Stomach (tissue), 9 donors: ENCODE results near the gene BOLA1. TPM values are rescaled to one million over a fixed set of nuclear protein-coding genes. Genes with fewer than 3 reads are reported as not detected.

Source experiments
- DNase-seq, 2 donors: peaks; one replicate each; pipeline versions ENCODE4 v3.0.0 to v3.0.0-alpha.2; 2013 to 2019
- H3K27ac ChIP-seq, 5 donors: fragments of 200-600 bp in 4 of 5; sonication (generic) in 4 of 5; one replicate each; pipeline ENCODE4 v1.5.1; 2013 to 2019; ENCODE audit warnings: mild to moderate bottlenecking in 1 of 5, moderate library complexity in 1 of 5
- H3K27me3 ChIP-seq, 3 donors: fragments of 200-600 bp; sonication (generic); one replicate each; pipeline ENCODE4 v1.5.1; 2017 to 2019; ENCODE audit warnings: mixed run types in 1 of 3
- H3K36me3 ChIP-seq, 4 donors: fragments of 200-600 bp; sonication (generic); 1 replicate in 3 of 4; 2 replicates in 1 of 4; pipeline ENCODE4 v1.5.1; 2016 to 2019
- H3K4me1 ChIP-seq, 4 donors: fragments of 200-600 bp; sonication (generic); one replicate each; pipeline ENCODE4 v1.5.1; 2016 to 2019
- H3K4me3 ChIP-seq, 4 donors: fragments of 200-600 bp; sonication (generic) in 3 of 4; one replicate each; pipeline ENCODE4 v1.5.1; 2016 to 2019; ENCODE audit warnings: mild to moderate bottlenecking in 1 of 4
- H3K9me3 ChIP-seq, 4 donors: fragments of 200-600 bp; sonication (generic); one replicate each; pipeline ENCODE4 v1.5.1; 2016 to 2019
- EP300 ChIP-seq: sonication (generic); formaldehyde crosslinking; IDR thresholded peaks from one replicate; pipeline ENCODE4 v1.6.1; 2017; ENCODE audit warnings: antibody characterized with exemption
- POLR2A ChIP-seq, 4 donors: fragments of 450-650 bp; IDR thresholded peaks; one replicate each; pipeline ENCODE4 v1.6.1; 2016; ENCODE audit warnings: antibody characterized with exemption in 4 of 4, control low read depth in 2 of 4, mild to moderate bottlenecking in 1 of 4, moderate library complexity in 1 of 4
- POLR2AphosphoS5 ChIP-seq, 3 donors: sonication (generic); formaldehyde crosslinking; IDR thresholded peaks; one replicate each; pipeline ENCODE4 v1.6.1; 2016; ENCODE audit warnings: antibody characterized with exemption in 3 of 3
- WGBS, 5 donors: extraction: QIAGEN DNeasy Blood & Tissue Kit in 3 of 5; methylation state at CpG; one replicate each; pipeline versions ENCODE4 v1.1.5 to v1.1.7; 2013 to 2018; 5-methylcytosine and 5-hydroxymethylcytosine counted together
- intact Hi-C: fragments of 100-400 bp; cut with DNase I; formaldehyde crosslinking; loops from one replicate; pipeline ENCODE4 v1.15.1; 2023; ENCODE audit warnings: low total_unique reads
- polyA plus RNA-seq, 3 donors: library from polyadenylated mRNA; stranded (reverse); fragments of 200-250 nt; gene quantifications; one replicate each; pipeline ENCODE4 v1.2.3, GENCODE V29; 2013
- total RNA-seq, 5 donors: library from RNA; depleted of rRNA; stranded (reverse); fragments of >200 nt; gene quantifications; one replicate each; pipeline versions ENCODE4 v1.1.0 to v1.2.3, GENCODE V29; 2014 to 2016
- TF ChIP-seq, protein P1 (sequence below), 7 experiments: fragments of 450-650 bp in 4 of 7; fragments of 200-600 bp in 3 of 7; sonication (generic) in 3 of 7; IDR thresholded peaks; one replicate each; pipeline ENCODE4 v1.5.1; 2016 to 2019; ENCODE audit warnings: antibody characterized with exemption in 7 of 7, control low read depth in 2 of 7, mild to moderate bottlenecking in 1 of 7
- donor health status: healthy with polysubstance abuse.
- donor health status: Bipolar disorder and iron deficiency.
- donor health status: healthy.

Gene BOLA1
- total and polyA plus RNA-seq, 8 donors = 2.9 to 48.7 (median 24.4) TPM

GRCh38 chr1:149927056-149927562, 27.7 kb downstream of the BOLA1 start:
- H3K27ac ChIP-seq = peak overlapping the region; percentile 90 to 98 (median 96)
- peak overlapping the region; percentile 65 to 94 (median 94) for H3K4me3 ChIP-seq

DNA sequence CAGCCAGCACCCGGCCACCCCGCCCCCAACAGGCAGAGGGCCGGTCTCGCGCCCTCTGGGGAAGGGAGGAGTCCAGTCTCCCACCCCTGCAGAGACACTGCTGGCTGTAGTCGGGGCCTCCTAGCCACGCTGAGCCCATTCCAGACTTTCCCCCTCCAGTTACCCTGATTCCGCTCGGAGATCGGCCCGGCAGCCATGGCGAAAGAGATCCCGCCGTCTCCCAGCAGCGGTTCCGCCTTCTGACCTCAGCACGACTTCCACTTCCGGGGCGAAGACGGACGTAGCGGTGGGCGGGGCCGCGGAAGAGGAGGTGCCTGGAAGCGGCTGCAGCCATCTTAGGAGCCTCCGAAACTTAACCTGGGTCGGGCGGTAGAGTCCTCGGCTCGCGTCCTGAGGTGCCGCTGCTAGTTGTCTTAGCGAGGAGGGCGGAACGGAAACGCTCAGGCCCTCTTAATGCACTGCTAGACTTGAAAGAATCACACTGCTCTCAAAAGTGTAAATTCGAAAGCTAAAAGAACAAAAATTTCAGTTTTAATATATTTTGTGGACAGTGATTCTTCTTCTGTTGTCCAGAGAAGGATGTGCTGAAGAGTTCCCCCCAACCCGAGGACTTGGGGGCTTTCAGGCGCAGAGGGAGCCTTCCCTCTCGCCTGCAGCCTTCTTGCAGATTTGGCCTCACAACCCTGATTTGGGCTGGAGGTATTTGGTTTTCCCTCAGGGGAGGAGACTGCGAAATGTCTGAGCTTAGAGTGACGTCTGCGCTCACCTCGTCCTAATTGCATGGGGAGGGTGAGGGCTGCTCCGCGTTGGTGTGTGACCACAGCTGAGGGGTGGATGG, 28.4 kb downstream of the BOLA1 start, which contains the start of gene SF3B4:
SF3B4 (minus strand) TSS at position 241 of the 838 bp plus-strand sequence; CDS start at position 197, 44 bp downstream.
- Histone ChIP-seq H3K27me3 (no peaks in the 10 kb centered on the region), H3K36me3 (peaks cover 38 to 68% (median 57%) of the 10 kb centered on the region in 4 donors), H3K4me3 (peak within 1 kb of the TSS; percentile 65 to 94 (median 94)), H3K9me3 (no peaks in the 10 kb centered on the region), H3K27ac (peak within 1 kb of the TSS; percentile 90 to 98 (median 96)), H3K4me1 (peaks cover 16 to 44% (median 35%) of the 10 kb centered on the region in 4 donors)
- peak; percentile 97 to 99 for DNase-seq
- intact Hi-C loops = no loop called here
- TF ChIP-seq EP300 (no peak), POLR2A (IDR thresholded peaks at IDR 0.05) (peak in 2 of 4 donors; percentile 90 to 91), POLR2AphosphoS5 (IDR thresholded peaks at IDR 0.05) (peak; percentile 95 to 98 (median 98))
- TF ChIP-seq, protein P1, sequence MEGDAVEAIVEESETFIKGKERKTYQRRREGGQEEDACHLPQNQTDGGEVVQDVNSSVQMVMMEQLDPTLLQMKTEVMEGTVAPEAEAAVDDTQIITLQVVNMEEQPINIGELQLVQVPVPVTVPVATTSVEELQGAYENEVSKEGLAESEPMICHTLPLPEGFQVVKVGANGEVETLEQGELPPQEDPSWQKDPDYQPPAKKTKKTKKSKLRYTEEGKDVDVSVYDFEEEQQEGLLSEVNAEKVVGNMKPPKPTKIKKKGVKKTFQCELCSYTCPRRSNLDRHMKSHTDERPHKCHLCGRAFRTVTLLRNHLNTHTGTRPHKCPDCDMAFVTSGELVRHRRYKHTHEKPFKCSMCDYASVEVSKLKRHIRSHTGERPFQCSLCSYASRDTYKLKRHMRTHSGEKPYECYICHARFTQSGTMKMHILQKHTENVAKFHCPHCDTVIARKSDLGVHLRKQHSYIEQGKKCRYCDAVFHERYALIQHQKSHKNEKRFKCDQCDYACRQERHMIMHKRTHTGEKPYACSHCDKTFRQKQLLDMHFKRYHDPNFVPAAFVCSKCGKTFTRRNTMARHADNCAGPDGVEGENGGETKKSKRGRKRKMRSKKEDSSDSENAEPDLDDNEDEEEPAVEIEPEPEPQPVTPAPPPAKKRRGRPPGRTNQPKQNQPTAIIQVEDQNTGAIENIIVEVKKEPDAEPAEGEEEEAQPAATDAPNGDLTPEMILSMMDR (IDR thresholded peaks at IDR 0.05) = no peak
- WGBS, 5 donors = 0 to 1% (median 0%) methylated on average over 33 to 47 of the region's 47 CpGs

More at GRCh38 chr1:149927056-149927562, 27.7 kb downstream of the BOLA1 start:
- TF ChIP-seq, protein P1 (IDR thresholded peaks at IDR 0.05) = no peak
- no peak for TF ChIP-seq POLR2AphosphoS5 (IDR thresholded peaks at IDR 0.05)
- TF ChIP-seq POLR2A (IDR thresholded peaks at IDR 0.05) = no peak
- TF ChIP-seq EP300 = no peak
- no peaks in the 10 kb centered on the region for H3K27me3 ChIP-seq
- DNase-seq = no peak
- peaks cover 43 to 72% (median 59%) of the 10 kb centered on the region in 4 donors for H3K36me3 ChIP-seq
- no peaks in the 10 kb centered on the region for H3K9me3 ChIP-seq
- intact Hi-C loops = no loop called here
- peaks cover 16 to 44% (median 35%) of the 10 kb centered on the region in 4 donors for H3K4me1 ChIP-seq
- 2 to 3% (median 2%) methylated on average over 10 of the region's 10 CpGs for WGBS, 5 donors

GRCh38 chr1:149928401-149928724, 29.0 kb downstream of the BOLA1 start:
- H3K27ac ChIP-seq = peak overlapping the region; percentile 90 to 98 (median 96)
- peaks cover 16 to 44% (median 35%) of the 10 kb centered on the region in 4 donors for H3K4me1 ChIP-seq
- H3K27me3 ChIP-seq = no peaks in the 10 kb centered on the region
- intact Hi-C loops = no loop called here
- 0 to 10% (median 0%) methylated on average over 1 of the region's 1 CpG for WGBS, 5 donors
- DNase-seq = no peak
- peak overlapping the region; percentile 65 to 94 (median 94) for H3K4me3 ChIP-seq
- peaks cover 32 to 67% (median 52%) of the 10 kb centered on the region in 4 donors for H3K36me3 ChIP-seq
- TF ChIP-seq POLR2A (IDR thresholded peaks at IDR 0.05) (no peak), EP300 (no peak), POLR2AphosphoS5 (IDR thresholded peaks at IDR 0.05) (no peak)
- TF ChIP-seq, protein P1 (IDR thresholded peaks at IDR 0.05) = no peak
- no peaks in the 10 kb centered on the region for H3K9me3 ChIP-seq

DNA sequence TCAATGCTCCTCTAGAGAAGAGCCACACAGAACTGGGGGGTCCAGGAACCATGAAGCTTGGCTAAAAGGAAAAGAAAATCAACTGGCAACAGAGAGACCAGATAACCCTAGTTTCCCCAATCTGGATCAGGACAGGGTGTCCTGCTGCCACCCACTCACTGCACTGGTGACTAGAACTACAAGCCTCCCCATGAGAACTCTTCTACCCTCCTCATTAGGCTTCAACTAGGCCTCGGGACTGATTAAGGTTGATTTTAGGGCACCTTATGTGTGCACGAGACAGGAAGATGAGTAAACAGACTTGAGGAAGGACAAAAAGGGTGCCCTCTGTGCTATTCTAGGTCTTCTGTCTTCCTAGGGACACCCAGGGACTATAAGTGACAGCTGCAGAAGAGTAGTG, 30.5 kb downstream of the BOLA1 start:
- DNase-seq = no peak
- 81 to 91% (median 85%) methylated on average over 2 of the region's 2 CpGs for WGBS, 5 donors
- Histone ChIP-seq H3K9me3 (no peaks in the 10 kb centered on the region), H3K27me3 (no peaks in the 10 kb centered on the region), H3K36me3 (peaks cover 18 to 55% (median 40%) of the 10 kb centered on the region in 4 donors), H3K27ac (peak overlapping the region in 1 of 5 donors; percentile 96), H3K4me1 (peaks cover 16 to 39% (median 31%) of the 10 kb centered on the region in 4 donors), H3K4me3 (no peak overlapping the region)
- TF ChIP-seq EP300 (no peak), POLR2A (IDR thresholded peaks at IDR 0.05) (no peak), POLR2AphosphoS5 (IDR thresholded peaks at IDR 0.05) (no peak)
- TF ChIP-seq, protein P1 (IDR thresholded peaks at IDR 0.05) = no peak
- intact Hi-C loops = no loop called here
